Kidney (tissue), 14 donors: ENCODE results near the gene SKAP2. TPM values are rescaled to one million over a fixed set of nuclear protein-coding genes. Genes with fewer than 3 reads are reported as not detected.

ENCODE experiments used
- DNase-seq, 5 donors: peaks; one replicate each; pipeline ENCODE4 v3.0.0-alpha.2; 2013 to 2020
- FAIRE-seq: peaks from 2 replicates; lab custom pipeline; 2012; peaks lifted over from hg19 to GRCh38; lab: Jason Lieb, UNC
- H3K27ac ChIP-seq, 2 donors: one replicate each; pipeline ENCODE4 v1.7.0; 2013; ENCODE audit warnings: low read depth in 2 of 2, low read length in 2 of 2, inconsistent platforms in 1 of 2
- H3K27me3 ChIP-seq: one replicate; pipeline ENCODE4 v1.7.1; 2013; ENCODE audit warnings: low read length, inconsistent platforms; ENCODE audit not compliant: control insufficient read depth, insufficient read depth
- H3K36me3 ChIP-seq, 3 donors: one replicate each; pipeline versions ENCODE4 v1.7.0 to v1.7.1; 2013; ENCODE audit warnings: low read length in 3 of 3, control low read depth in 1 of 3, inconsistent platforms in 1 of 3; ENCODE audit not compliant: insufficient read depth in 3 of 3, control insufficient read depth in 2 of 3
- H3K4me1 ChIP-seq, 3 donors: one replicate each; pipeline versions ENCODE4 v1.7.0 to v1.7.1; 2013; ENCODE audit warnings: low read length in 3 of 3, inconsistent platforms in 1 of 3, low read depth in 1 of 3; ENCODE audit not compliant: control insufficient read depth in 2 of 3, insufficient read depth in 2 of 3
- H3K4me3 ChIP-seq, 3 donors: one replicate each; pipeline versions ENCODE4 v1.7.0 to v1.8.1; 2013; ENCODE audit warnings: low read length in 3 of 3, control low read depth in 1 of 3, inconsistent platforms in 1 of 3
- H3K9ac ChIP-seq, 3 donors: one replicate each; pipeline versions ENCODE4 v1.7.0 to v1.7.1; 2013; ENCODE audit warnings: low read length in 3 of 3, control low read depth in 1 of 3, inconsistent platforms in 1 of 3
- H3K9me3 ChIP-seq, 3 donors: one replicate each; pipeline versions ENCODE4 v1.7.0 to v1.7.1; 2013; ENCODE audit warnings: low read length in 3 of 3, control low read depth in 1 of 3, inconsistent platforms in 1 of 3; ENCODE audit not compliant: control insufficient read depth in 2 of 3, insufficient read depth in 1 of 3
- intact Hi-C: fragments of 100-400 bp; cut with DNase I; formaldehyde crosslinking; loops from one replicate; pipeline ENCODE4 v1.11.1; 2022
- polyA plus RNA-seq: library from polyadenylated mRNA; stranded (reverse); fragments of 350-450 nt; fragmentation: Illumina TruSeq; extraction: RNeasy Lipid Tissue Mini Kit (QIAGEN cat#74804); gene quantifications from one replicate; pipeline ENCODE4 v1.2.3, GENCODE V29; 2014; ENCODE audit warnings: low read depth, low replicate concordance; ENCODE audit not compliant: insufficient read depth
- total RNA-seq: library from RNA; stranded (reverse); fragmentation: NEBNext Ultra II Directional; extraction: Animal tissue kit (Norgen Biotek cat#: 25700); gene quantifications from one replicate; pipeline ENCODE4 v1.2.1, GENCODE V29; 2021
- TF ChIP-seq, protein P1 (sequence below): IDR thresholded peaks from 3 replicates; pipeline ENCODE4 v1.5.1; 2012; ENCODE audit warnings: mild to moderate bottlenecking, moderate library complexity, borderline replicate concordance; ENCODE audit not compliant: insufficient read depth; ENCODE audit errors: extremely low read depth
- donor health status: control.
- donor health status: control.
- donor health status: control.
- donor health status: control.
- donor health status: control.
- donor health status: DM: yes; HTN: yes; CAD: no.
- donor health status: Normal renal cell carcinoma (clear cell type).

SKAP2 gene
- total and polyA plus RNA-seq, 2 donors from 2014 or later = 20.0 to 75.8 TPM

DNA sequence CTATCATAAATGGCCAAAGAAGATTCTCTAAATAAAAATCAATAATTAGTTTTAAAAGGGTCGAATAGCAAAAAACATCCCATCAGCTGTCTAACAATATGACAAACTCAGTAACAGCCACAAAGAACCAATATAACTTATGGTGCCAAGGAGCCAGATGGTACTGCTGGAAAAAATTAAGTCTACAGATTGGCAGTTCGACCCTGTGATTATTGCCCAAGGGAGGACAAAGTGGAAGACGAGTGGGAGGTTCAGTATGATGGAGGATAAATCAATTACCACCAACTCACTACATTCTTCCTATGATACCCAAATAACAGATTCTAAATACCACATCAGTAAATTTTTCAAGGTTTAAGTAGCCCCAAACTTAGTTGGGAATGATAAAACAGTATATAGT is 49.0 kb downstream of the SKAP2 start:
- no peaks in the 10 kb centered on the region for H3K36me3 ChIP-seq
- DNase-seq (no peak), FAIRE-seq (no peak)
- no peaks in the 10 kb centered on the region for H3K27me3 ChIP-seq
- TF ChIP-seq, protein P1, sequence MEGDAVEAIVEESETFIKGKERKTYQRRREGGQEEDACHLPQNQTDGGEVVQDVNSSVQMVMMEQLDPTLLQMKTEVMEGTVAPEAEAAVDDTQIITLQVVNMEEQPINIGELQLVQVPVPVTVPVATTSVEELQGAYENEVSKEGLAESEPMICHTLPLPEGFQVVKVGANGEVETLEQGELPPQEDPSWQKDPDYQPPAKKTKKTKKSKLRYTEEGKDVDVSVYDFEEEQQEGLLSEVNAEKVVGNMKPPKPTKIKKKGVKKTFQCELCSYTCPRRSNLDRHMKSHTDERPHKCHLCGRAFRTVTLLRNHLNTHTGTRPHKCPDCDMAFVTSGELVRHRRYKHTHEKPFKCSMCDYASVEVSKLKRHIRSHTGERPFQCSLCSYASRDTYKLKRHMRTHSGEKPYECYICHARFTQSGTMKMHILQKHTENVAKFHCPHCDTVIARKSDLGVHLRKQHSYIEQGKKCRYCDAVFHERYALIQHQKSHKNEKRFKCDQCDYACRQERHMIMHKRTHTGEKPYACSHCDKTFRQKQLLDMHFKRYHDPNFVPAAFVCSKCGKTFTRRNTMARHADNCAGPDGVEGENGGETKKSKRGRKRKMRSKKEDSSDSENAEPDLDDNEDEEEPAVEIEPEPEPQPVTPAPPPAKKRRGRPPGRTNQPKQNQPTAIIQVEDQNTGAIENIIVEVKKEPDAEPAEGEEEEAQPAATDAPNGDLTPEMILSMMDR = no peak
- H3K4me3 ChIP-seq = no peak overlapping the region
- H3K9ac ChIP-seq = no peak overlapping the region
- peaks cover 0 to 3% (median 0%) of the 10 kb centered on the region in 3 donors for H3K4me1 ChIP-seq
- no peaks in the 10 kb centered on the region for H3K9me3 ChIP-seq
- no peak overlapping the region for H3K27ac ChIP-seq
- intact Hi-C loops = no loop called here

DNA sequence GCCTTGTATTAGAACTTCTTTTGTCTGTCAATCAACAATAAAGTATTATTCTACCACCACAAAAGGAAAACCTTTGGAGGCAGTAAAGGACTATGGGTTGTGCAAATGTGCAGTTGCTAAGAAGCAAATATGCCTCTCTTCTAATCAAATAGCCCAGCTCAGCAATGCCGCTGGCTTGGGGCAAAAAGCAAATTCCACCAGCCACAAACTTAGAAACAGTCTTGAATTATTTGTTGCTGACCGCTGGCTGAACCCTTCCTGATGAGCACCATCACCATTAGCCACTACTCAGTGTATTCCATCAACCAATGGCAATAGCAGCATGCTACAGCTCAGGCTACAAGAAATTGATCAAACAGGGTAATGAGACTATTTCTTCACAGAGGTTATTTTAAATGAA is 51.0 kb downstream of the SKAP2 start:
- peak in 4 of 5 donors; percentile 41 to 64 (median 52) for DNase-seq
- H3K9ac ChIP-seq = no peak overlapping the region
- TF ChIP-seq, protein P1 = no peak
- no peaks in the 10 kb centered on the region for H3K27me3 ChIP-seq
- no peaks in the 10 kb centered on the region for H3K9me3 ChIP-seq
- H3K4me1 ChIP-seq = peaks cover 0 to 3% (median 0%) of the 10 kb centered on the region in 3 donors
- no peak overlapping the region for H3K27ac ChIP-seq
- H3K36me3 ChIP-seq = no peaks in the 10 kb centered on the region
- no peak overlapping the region for H3K4me3 ChIP-seq
- intact Hi-C loops = no loop called here
- peak; percentile 51 for FAIRE-seq

DNA sequence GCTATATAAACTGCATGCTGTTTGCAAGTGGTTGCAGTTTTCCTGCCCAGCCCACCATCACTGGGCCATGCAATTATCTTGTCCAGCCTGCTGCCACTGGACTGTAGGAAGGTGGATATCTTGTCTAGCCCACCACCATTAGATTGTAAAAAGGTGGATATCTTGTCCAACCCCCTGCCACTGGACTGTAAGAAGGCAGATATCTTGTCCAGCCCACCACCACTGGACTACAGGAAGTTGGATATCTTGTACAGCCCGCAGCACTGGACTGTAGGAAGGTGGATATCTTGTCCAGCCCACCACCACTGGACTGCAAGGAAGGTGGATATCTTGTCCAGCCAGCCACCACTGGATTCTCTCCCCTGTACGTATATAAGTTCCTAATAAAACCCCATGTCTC is 69.8 kb downstream of the SKAP2 start:
- no peak overlapping the region for H3K27ac ChIP-seq
- TF ChIP-seq, protein P1 = no peak
- no peaks in the 10 kb centered on the region for H3K36me3 ChIP-seq
- H3K27me3 ChIP-seq = no peaks in the 10 kb centered on the region
- intact Hi-C loops = no loop called here
- H3K4me3 ChIP-seq = no peak overlapping the region
- no peak overlapping the region for H3K9ac ChIP-seq
- no peaks in the 10 kb centered on the region for H3K9me3 ChIP-seq
- H3K4me1 ChIP-seq = no peaks in the 10 kb centered on the region
- DNase-seq (no peak), FAIRE-seq (no peak)

DNA sequence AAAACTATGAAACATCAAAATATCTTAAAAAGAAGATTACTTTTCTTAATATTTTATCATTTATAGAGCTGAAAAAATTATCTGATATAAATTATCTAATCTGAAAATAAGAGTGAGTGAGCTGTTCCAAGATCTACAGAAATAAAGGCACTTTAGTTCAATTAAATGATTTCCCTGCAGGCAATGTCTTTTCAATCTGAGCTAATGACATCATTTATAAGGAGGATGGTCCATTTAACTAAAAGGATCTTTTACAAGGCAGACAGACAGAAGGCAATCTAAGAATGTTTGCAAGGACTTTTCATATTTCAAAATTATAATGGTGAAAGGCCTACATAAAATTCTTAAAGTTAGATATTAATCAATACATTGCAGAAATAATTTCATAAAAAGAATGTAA is 71.8 kb downstream of the SKAP2 start:
- TF ChIP-seq, protein P1 = no peak
- no peak for FAIRE-seq

More for the DNA sequence above, 71.8 kb downstream of the SKAP2 start:
- H3K27me3 ChIP-seq = no peaks in the 10 kb centered on the region
- H3K9ac ChIP-seq = no peak overlapping the region
- H3K36me3 ChIP-seq = no peaks in the 10 kb centered on the region
- no peak for DNase-seq
- H3K27ac ChIP-seq = no peak overlapping the region
- no peak overlapping the region for H3K4me3 ChIP-seq
- H3K4me1 ChIP-seq = no peaks in the 10 kb centered on the region
- no peaks in the 10 kb centered on the region for H3K9me3 ChIP-seq
- intact Hi-C loops = no loop called here
